ENCODE data around the gene UPK3A.

Gene UPK3A

DNA sequence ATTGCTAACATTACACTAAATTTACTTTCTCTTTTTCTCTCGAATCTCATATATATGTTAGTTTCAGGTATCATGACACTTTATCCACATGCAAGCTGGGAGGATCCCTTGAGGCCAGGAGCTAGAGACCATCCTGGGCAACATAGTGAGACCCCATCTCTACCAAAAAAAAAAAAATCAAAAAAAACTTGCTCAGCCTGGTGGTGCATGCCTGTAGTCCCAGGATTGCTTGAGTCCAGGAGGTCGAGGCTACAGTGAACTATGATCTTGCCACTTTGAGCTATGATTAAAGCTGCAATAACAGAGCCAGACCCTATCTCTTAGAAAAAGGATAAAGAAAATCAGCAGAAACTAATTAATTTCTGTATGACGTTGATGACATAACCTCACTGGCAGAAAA lies 3.7 kb upstream of the UPK3A start:
- TF ChIP-seq Cebpa-rat (IDR thresholded peaks at IDR 0.05): no peak
- H4K20me1 ChIP-seq: no peaks in the 10 kb centered on the region
- peak overlapping the region in 6 of 11 experiments; percentile 63 to 84 (median 77); a peak in 9 of 22 replicates for H3K4me2 ChIP-seq
- H3K27ac ChIP-seq: peak overlapping the region in 5 of 11 experiments; percentile 78 to 86 (median 84); a peak in 10 of 22 replicates
- no peaks in the 10 kb centered on the region for H3K9me3 ChIP-seq (replicated peaks in 1 of 11)
- no peaks in the 10 kb centered on the region for H3K36me3 ChIP-seq
- peak overlapping the region in 1 of 11 experiments; percentile 74; a peak in 1 of 22 replicates for H3K9ac ChIP-seq
- no peak overlapping the region for H3K4me3 ChIP-seq
- H3K4me1 ChIP-seq: peaks cover 18 to 67% (median 46%) of the 10 kb centered on the region in 10 experiments
- H3K27me3 ChIP-seq: peaks cover 0 to 15% (median 8%) of the 10 kb centered on the region in 11 experiments; a peak in 16 of 22 replicates

DNA sequence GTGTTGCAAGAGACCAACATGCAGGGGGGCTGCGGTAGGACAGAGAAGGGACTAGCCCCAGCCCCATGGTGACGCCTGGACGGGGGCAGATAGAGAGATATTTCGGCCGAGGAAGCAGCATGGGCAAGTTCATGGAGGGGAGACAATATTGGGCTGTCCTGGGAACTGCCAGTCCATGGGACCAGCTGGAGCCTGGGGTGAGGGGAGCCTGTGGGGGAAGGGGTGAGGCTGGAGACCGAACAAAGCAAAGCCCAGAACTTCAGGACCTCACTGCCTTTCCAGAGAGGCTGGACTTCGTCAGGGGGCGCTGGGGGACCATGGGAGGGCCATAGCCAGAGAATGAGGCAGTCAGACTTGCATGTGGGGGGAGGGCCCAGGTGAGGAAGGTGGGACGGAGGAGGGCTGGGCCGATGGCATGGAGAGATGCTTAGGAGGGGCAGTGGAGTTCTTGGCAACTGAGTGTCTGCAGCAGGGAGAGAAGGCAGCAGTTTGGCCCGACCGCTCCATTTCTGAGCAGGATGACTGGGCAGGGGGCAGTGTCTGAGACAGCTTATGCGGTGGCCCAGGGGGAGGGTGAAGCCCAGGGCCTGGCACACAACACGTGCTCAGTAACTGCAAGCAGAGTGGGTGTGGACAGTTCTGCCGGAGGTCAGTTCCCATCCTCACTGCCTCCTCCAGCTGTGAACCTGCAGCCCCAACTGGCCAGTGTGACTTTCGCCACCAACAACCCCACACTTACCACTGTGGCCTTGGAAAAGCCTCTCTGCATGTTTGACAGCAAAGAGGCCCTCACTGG lies 712 bp downstream of the UPK3A start:
- Histone ChIP-seq H3K9ac (peak overlapping the region in 7 of 11 experiments; percentile 6 to 79 (median 54); a peak in 11 of 22 replicates), H3K4me1 (peaks cover 33 to 85% (median 68%) of the 10 kb centered on the region in 10 experiments), H3K27ac (peak overlapping the region in 10 of 11 experiments; percentile 19 to 95 (median 93); a peak in 17 of 22 replicates), H3K27me3 (peaks cover 0 to 15% (median 8%) of the 10 kb centered on the region in 11 experiments; a peak in 16 of 22 replicates), H3K4me3 (peak overlapping the region in 2 of 10 experiments; percentile 32 to 46; a peak in 3 of 20 replicates), H3K36me3 (no peaks in the 10 kb centered on the region), H3K4me2 (peak overlapping the region; percentile 55 to 90 (median 76); a peak in 21 of 22 replicates), H3K9me3 (replicated peaks in 1 of 11) (peaks cover 0 to 6% (median 0%) of the 10 kb centered on the region in 11 experiments; a peak in 2 of 22 replicates), H4K20me1 (no peaks in the 10 kb centered on the region)
- no peak for TF ChIP-seq Cebpa-rat (IDR thresholded peaks at IDR 0.05)

DNA sequence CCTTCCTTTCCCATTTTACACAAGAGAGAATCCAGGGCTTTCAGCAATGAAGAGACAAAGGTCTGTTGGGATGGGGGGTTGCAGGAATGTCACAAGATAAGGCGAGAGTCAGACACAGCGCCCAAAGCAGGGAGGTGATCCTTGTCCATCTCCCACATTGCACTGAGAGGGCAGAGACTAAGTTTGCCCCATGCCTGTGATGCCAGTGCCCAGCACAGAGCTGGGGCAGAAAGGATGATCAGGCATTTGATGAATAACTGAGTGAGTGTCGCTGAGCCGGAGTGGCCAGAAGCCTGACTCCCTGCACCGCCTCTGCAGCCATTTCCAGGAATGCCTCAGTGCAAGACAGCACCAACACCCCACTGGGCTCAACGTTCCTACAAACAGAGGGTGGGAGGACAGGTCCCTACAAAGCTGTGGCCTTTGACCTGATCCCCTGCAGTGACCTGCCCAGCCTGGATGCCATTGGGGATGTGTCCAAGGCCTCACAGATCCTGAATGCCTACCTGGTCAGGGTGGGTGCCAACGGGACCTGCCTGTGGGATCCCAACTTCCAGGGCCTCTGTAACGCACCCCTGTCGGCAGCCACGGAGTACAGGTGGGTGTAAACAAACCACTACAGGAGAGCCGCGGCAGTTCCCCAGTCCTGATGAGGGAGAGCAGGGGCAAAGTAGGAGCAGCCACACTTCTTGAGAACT lies 2.3 kb downstream of the UPK3A start:
- no peak overlapping the region for H3K4me3 ChIP-seq
- peak overlapping the region; percentile 46 to 90 (median 77); a peak in 21 of 22 replicates for H3K4me2 ChIP-seq
- H3K4me1 ChIP-seq: peaks cover 48 to 86% (median 79%) of the 10 kb centered on the region in 10 experiments
- H3K36me3 ChIP-seq: no peaks in the 10 kb centered on the region
- H3K27me3 ChIP-seq: peaks cover 0 to 15% (median 8%) of the 10 kb centered on the region in 11 experiments; a peak in 16 of 22 replicates
- peak overlapping the region; percentile 10 to 80 (median 74); a peak in 16 of 22 replicates for H3K9ac ChIP-seq
- H3K9me3 ChIP-seq (replicated peaks in 1 of 11): peaks cover 0 to 8% (median 0%) of the 10 kb centered on the region in 11 experiments; a peak in 2 of 22 replicates
- no peaks in the 10 kb centered on the region for H4K20me1 ChIP-seq
- no peak for TF ChIP-seq Cebpa-rat (IDR thresholded peaks at IDR 0.05)
- peak overlapping the region; percentile 82 to 95 (median 92); a peak in 21 of 22 replicates for H3K27ac ChIP-seq

DNA sequence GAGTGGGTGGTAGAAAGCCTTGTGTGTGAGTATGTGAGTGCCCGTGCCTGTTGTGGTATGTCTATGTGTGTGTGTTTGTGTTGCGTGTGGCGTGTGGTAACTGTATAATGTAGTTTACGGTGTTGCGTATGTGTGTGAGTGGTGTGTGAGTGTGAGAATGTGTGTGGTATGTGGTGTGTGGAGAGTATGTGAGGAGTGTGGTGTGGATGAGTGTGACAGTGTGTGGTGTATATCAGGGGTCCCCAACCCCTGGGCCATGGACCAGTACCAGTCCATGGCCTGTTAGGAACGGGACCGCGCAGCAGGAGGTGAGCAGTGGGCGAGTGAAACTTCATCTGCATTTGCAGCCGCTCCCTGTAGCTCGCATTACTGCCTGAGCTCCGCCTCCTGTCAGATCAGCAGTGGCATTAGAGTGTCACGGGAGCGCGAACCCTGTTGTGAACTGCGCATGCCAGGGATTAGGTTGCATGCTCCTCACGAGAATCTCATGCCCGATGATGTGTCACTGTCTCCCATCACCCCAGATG lies 5.7 kb downstream of the UPK3A start:
- Histone ChIP-seq H3K9ac (peak overlapping the region in 6 of 11 experiments; percentile 16 to 79 (median 26); a peak in 5 of 22 replicates), H3K4me3 (no peak overlapping the region)

DNA sequence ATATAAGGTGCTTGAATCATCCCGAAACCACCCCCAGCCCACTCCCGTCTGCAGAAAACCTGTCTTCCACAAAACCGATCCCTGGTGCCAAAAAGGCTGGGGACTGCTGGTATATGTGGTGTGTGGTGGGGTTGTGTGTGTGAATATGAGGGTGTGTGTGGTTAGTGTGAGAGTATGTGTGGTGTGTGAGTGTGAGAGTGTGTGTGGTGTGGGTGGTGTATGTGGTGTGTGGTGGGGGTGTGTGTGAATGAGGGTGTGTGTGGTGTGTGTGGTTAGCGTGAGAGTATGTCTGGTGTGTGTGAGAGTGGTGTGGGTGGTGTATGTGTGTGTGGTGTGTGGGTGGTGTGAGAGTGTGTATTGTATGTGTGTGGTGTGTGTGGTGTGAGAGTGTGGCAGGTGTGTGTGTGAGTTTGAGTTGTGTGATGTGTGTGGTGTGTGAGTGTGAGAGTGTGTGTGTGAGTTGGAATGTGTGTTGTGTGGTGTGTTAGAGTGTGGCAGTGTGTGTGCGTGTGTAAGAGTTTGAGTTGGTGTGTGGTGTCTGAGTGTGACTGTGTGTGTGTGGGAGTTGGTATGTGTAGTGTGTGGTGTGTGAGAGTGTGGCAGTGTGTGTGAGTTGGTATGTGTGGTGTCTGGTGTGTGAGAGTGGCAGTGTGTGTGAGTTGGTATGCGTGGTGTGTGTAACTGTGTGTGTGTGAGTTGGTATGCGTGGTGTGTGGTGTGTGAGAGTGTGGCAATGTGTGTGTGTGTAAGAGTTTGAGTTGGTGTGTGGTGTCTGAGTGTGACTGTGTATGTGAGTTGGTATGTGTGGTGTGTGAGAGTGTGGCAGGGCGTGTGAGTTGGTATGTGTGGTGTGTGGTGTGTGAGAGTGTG lies 6.5 kb downstream of the UPK3A start:
- Histone ChIP-seq H3K9ac (peak overlapping the region in 9 of 11 experiments; percentile 19 to 74 (median 37); a peak in 14 of 22 replicates), H4K20me1 (no peaks in the 10 kb centered on the region), H3K27ac (peak overlapping the region; percentile 48 to 95 (median 92)), H3K9me3 (replicated peaks in 1 of 11) (peaks cover 0 to 14% (median 0%) of the 10 kb centered on the region in 11 experiments; a peak in 2 of 22 replicates), H3K27me3 (no peaks in the 10 kb centered on the region), H3K4me1 (peaks cover 64 to 100% (median 97%) of the 10 kb centered on the region in 10 experiments), H3K36me3 (no peaks in the 10 kb centered on the region), H3K4me2 (peak overlapping the region; percentile 63 to 90 (median 80)), H3K4me3 (no peak overlapping the region)
- no peak for TF ChIP-seq Cebpa-rat (IDR thresholded peaks at IDR 0.05)

More for the DNA sequence above, 5.7 kb downstream of the UPK3A start:
- H3K9me3 ChIP-seq (replicated peaks in 1 of 11): peaks cover 0 to 14% (median 0%) of the 10 kb centered on the region in 11 experiments; a peak in 2 of 22 replicates
- no peaks in the 10 kb centered on the region for H3K36me3 ChIP-seq
- H3K4me2 ChIP-seq: peak overlapping the region in 9 of 11 experiments; percentile 63 to 90 (median 81); a peak in 17 of 22 replicates
- H3K27ac ChIP-seq: peak overlapping the region in 10 of 11 experiments; percentile 22 to 95 (median 93); a peak in 17 of 22 replicates
- peaks cover 0 to 3% (median 0%) of the 10 kb centered on the region in 11 experiments; a peak in 1 of 22 replicates for H3K27me3 ChIP-seq
- H4K20me1 ChIP-seq: no peaks in the 10 kb centered on the region
- no peak for TF ChIP-seq Cebpa-rat (IDR thresholded peaks at IDR 0.05)
- peaks cover 56 to 100% (median 97%) of the 10 kb centered on the region in 10 experiments for H3K4me1 ChIP-seq

DNA sequence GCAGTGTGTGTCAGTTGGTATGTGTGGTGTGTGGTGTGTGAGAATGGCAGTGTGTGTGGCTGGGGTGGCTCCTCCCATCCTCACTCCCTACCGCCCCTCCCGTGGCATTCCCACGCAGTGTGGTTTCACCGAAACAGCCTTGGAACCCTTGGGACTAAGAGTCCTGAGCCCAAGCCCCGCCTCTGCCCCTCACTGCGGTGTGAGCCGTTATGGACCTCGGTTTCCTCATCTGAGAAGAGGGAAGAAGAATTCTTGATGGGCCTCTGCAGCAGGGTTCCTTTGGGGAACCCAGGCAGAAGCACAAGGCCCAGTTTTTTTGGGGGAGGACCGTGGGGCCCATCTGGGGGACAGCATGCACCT lies 7.2 kb downstream of the UPK3A start:
- peak overlapping the region in 9 of 11 experiments; percentile 19 to 74 (median 37); a peak in 14 of 22 replicates for H3K9ac ChIP-seq
- H3K27ac ChIP-seq: peak overlapping the region; percentile 48 to 95 (median 92)
- peaks cover 0 to 14% (median 0%) of the 10 kb centered on the region in 11 experiments; a peak in 2 of 22 replicates for H3K9me3 ChIP-seq (replicated peaks in 1 of 11)
- no peaks in the 10 kb centered on the region for H4K20me1 ChIP-seq
- no peak overlapping the region for H3K4me3 ChIP-seq
- H3K4me1 ChIP-seq: peaks cover 68 to 100% (median 97%) of the 10 kb centered on the region in 10 experiments
- TF ChIP-seq Cebpa-rat (IDR thresholded peaks at IDR 0.05): no peak
- no peaks in the 10 kb centered on the region for H3K36me3 ChIP-seq
- H3K4me2 ChIP-seq: peak overlapping the region; percentile 63 to 90 (median 80)
- no peaks in the 10 kb centered on the region for H3K27me3 ChIP-seq

DNA sequence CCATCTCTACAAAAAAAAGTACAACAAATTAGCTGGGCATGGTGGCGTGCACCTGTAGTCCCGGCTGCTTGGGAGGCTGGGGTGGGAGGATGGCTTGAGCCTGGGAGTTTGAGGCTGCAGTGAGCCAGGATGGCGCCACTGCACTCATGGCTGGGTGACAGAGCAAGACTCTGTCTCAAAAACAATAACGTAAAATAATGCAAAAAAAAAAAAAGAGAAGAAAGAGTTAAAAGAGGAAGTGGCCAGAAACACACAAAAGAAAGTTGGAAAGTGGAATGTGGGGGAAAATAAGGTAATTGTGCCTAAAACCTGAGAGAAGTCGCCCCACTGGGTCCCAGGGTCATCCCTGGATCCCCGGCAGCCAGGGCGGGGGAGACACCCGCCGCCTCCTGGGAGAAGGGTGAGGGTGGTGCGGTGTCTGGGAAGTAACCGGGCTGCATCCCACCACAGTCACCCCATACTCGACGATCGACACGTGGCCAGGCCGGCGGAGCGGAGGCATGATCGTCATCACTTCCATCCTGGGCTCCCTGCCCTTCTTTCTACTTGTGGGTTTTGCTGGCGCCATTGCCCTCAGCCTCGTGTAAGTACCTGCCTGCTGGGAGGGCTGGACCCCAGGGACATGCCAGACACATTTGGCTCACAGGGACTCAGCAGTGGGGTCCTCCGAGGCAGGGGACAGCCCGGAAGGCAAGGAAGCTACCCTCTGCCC lies 8.1 kb downstream of the UPK3A start:
- peak overlapping the region; percentile 34 to 95 (median 92); a peak in 21 of 22 replicates for H3K27ac ChIP-seq
- peak overlapping the region; percentile 63 to 90 (median 80) for H3K4me2 ChIP-seq
- no peaks in the 10 kb centered on the region for H4K20me1 ChIP-seq
- H3K9ac ChIP-seq: peak overlapping the region in 10 of 11 experiments; percentile 16 to 74 (median 42); a peak in 15 of 22 replicates
- TF ChIP-seq Cebpa-rat (IDR thresholded peaks at IDR 0.05): no peak
- peaks cover 66 to 100% (median 96%) of the 10 kb centered on the region in 10 experiments for H3K4me1 ChIP-seq
- H3K9me3 ChIP-seq (replicated peaks in 1 of 11): peaks cover 0 to 14% (median 0%) of the 10 kb centered on the region in 11 experiments; a peak in 2 of 22 replicates
- peak overlapping the region in 4 of 10 experiments; percentile 20 to 61 (median 48); a peak in 8 of 20 replicates for H3K4me3 ChIP-seq
- H3K27me3 ChIP-seq: no peaks in the 10 kb centered on the region
- H3K36me3 ChIP-seq: no peaks in the 10 kb centered on the region

Data from BLaER1 treated with 17β-estradiol and CSF1 and Interleukin-3, amounts not matched to agents 10 nM and 100 nM (cell line).